HG02588 (cell line): Measurements from ENCODE around the gene CEP89.
"Not testable (repeated sequence)": the region's sequence is repeated elsewhere in the genome, so short reads cannot be mapped to it uniquely, and the experiment has no call there.

Source experiments
- ATAC-seq: cut with Tn5 transposase; IDR thresholded peaks from one replicate; pipeline ENCODE4 v1.9.1; 2021; ENCODE audit warnings: mild to moderate bottlenecking, moderate library complexity; ENCODE audit not compliant: unreplicated experiment

CEP89 gene

DNA sequence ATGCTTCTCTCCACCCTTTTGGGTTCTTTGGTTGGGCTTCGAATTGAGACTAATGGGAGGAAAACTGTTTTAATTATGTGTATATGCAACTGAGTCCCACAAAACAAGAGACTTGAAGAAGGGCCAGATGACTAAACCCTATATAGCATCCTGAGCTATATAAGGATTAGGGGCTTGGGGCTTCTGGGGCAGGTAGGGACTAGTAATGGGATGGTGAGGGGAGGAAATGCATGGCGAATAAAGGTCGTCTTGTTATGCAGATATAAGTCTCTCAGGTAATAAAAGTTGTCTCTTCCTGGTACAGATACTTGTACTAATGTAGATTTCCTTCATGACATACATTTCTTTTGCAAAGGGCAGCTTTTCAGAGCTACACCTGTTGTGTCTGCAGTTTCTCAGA lies 99.4 kb downstream of the CEP89 start:
- ATAC-seq: no peak

DNA sequence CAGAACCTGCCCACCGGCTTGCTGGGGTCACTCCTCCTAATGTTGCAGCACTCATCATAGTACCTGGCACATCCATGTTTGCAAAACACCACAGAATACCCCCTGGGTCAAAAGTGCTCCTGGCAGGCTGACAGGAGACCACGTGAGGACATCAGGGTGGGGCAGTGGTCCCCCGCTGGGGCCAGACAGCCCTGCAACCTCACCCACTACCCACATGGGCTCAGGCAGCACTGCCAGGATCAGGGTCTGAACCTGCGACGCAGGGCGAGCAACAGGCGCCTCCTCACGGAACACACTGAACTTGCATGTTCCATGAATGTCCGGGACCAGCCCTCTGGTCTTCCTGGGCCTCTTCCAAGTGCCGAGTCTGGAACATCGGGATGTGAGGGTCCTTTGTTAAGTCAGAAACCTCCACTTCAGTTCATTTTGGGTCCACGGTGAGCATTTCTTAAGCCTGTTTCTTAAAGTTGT lies 100.7 kb downstream of the CEP89 start:
- no peak for ATAC-seq

GRCh38 chr19:32869966-32870573 lies 101.7 kb downstream of the CEP89 start:
- ATAC-seq: no peak

GRCh38 chr19:32869369-32869965 lies 102.3 kb downstream of the CEP89 start, which contains the start of gene SLC7A9:
Gene SLC7A9, minus strand, starts transcription at chr19:32869767. Its CDS starts 1,233 bp downstream, at chr19:32868534.
- no peak for ATAC-seq

DNA sequence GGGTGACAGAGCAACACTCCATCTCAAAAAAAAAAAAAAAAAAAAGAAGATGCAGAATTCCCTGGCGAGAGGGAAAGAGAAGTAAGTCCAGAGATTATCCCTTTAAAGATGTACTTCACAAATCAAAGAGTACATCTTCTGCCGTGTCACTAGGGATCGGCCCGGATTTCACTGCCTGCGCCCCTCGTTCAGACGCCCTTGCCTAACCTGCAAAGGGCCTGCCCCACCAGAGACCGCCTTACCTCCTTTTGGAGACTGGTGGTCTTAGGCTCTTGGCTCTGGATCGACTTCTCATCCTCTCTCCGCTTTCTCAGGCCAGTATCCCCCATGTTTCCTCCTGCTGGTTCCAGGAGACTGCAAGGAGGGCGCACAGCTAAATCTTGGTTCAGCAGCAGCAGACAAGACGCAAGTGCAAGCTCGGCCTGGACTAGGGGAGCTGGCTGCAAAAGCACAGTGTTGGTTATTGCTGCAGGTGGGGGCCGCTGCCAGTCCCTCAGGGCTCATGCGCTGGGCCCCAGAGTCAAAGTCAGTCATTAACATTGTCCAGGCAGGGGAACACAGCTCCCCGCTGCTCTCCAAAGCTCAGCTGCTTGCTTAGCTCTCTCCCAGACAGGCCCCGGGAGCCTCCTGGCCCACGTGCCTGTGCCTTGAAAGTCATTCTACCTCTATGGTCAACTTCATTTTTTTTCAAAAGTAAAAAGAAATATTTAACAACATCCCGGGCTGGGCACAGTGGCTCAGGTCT lies 103.4 kb downstream of the CEP89 start:
- ATAC-seq: no peak

DNA sequence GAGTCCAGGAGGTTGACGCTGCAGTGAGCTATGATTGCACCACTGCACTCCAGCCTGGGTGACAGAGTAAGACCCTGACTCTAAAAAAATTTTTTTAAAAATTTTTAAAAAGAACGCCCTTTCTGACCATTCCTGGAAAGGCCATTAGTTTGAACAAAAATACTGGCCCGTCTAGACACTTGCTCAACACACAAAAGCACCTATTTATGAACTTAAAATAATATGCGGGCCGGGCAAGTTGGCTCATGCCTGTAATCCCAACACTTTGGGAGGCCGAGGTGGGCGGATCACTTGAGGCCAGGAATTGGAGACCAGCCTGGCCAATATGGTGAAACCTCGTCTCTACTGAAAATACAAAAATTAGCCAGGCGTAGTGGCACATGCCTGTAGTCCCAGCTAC lies 104.3 kb downstream of the CEP89 start:
- not testable (repeated sequence) for ATAC-seq

DNA sequence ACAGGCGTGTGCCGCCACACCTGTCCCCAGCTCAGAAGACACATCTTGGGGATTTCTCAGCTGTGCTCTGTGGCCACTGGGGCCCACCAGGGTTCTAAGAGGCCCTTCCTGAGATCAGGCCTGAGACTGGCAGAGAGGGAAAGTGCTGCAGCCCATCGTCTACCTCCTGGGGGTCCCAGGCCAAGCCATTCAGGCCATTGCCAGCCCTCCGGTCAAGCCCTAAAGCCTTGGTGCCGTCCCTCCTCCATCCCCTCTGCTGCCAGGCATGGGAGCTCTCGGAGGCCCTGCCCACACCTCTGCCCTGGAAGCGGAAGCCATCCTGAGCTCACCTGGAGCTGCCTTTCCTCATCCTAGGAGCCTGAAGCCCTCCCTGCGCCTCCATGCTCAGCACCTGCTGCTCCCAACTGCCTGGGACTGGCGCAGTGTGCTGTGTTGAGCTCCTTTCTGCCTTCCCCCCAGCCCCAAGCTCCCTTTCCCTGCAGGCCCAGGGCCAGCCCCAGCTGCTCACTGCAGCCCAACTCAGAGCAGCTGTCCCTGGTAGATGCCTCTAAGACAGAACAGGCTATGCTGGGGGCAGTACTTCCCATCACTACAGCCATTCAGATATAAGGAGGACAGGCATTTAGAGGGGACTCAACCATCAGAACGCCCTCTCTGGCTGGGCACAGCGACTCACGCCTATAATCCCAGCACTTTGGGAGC lies 105.0 kb downstream of the CEP89 start:
- ATAC-seq: no peak

DNA sequence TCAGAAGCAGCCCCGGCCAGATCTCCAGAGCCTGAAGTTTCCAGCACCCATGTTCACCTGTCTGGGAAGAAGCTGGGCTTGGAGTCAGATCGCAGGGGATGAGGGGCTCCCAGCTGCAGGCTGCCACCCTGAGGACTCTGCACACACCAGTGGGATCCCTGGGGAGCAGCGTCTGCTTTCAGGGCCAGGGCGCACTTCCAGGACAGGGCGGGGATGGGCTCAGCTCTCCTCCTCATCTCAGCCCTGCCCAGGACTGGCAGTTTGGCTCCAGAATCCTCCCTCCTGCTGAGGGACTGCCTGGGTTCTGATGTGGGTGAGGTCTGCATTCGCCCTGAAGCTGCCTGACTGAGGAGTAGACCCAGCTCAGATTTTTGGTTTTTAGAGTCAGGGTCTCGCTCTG lies 105.7 kb downstream of the CEP89 start:
- no peak for ATAC-seq

DNA sequence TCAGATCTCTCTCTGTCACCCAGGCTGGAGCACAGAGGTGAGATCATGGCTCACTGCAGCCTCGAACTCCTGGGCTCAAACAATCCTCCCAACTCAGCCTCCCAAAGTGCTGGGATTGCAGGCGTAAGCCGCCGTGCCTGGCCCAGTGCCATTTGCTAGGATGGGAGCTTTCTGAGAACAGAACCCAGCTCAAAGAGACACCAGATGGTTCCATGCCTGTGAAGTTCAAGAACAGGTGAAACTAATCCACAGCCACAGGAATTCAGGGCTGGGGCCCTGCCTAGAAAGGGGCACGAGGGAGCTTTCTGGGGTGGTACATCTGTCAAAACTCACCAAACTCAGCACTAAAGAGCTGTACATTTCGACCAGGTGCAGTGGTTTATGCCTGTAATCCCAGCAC lies 106.4 kb downstream of the CEP89 start:
- no peak for ATAC-seq

DNA sequence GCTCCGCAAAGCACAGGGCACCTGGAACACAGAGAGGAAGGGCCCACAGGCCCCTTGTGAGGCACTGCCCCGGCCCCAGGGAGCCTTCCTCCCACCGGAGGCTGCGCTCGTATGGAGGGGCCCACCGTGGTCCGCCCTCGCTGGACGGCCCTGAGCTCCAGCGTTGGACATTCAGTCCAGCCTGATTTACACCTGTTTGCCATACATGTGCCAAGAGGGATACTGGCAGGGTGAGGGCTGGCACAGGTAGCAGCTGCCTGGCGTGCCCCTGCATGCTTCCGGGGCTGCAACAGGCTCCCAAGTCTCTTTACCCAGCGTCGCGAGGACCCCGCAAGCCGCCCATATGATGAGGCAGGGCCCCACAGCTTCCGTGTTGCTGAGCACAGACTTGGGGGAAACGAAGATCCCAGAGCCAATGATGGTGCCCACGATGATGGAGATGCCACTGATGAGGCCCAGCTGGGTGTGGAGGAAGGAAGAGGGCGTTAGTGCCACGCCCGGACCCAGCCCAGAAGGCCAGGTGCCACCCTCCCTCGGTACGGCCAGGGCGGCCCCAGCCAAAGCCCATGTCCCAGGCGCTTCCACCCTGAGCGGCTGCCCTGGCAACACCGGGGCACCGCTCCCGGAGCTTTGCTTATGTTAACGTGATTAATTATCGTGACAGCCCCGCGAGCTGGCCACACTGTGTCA lies 107.3 kb downstream of the CEP89 start:
- no peak for ATAC-seq

DNA sequence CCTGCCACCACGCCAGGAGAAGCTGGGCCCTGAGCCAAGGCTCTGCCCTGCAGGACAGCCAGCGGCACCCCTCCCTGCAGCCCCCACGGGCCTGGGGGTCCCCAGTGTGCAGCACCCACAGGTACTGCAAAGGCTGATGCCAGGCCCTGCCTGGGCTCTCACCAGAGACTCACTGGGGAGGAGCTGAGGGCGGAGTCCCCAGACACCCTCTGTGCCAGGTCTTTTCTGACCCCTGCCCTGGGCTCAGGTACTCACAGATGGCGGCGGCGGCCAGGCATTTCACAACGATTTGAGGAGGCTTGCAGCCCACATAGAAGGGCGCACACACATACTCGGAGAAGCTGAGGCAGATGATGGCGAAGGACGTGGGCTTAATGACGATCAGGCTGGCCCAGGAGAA lies 107.9 kb downstream of the CEP89 start:
- no peak for ATAC-seq

DNA sequence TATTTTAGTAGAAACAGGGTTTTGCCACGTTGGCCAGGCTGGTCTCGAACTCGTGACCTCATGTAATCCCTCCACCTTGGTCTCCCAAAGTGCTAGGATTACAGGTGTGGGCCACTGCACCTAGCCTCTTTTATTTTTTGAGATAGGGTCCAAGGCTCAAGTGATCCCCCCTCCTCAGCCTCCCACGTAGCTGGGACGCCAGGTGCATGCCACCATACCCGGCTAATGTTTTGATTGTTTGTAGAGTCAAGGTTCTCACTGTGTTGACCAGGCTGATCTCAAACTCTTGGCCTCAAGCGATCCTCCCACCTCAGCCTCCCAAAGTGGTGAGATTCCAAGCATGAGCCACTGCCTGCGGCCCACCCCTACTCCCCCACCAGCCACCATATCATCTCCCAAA lies 108.5 kb downstream of the CEP89 start:
- no peak for ATAC-seq

DNA sequence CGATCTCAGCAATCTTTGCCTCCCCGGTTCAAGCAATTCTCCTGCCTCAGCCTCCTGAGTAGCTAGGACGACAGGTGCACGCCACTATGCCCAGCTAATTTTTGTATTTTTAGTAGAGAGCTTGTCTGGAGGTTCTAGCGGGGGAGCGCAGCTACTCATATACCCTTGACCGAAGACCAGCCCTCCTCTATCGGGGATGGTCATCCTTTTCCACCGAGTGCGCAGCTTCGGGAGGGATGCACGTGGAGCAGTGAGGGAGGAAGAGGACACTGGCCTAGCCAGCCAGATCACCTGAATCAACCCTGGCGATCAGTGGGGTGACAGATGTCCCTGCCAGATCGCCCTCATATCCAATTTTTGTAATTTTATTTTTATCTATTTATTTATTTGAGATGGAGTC lies 109.0 kb downstream of the CEP89 start:
- ATAC-seq: no peak

DNA sequence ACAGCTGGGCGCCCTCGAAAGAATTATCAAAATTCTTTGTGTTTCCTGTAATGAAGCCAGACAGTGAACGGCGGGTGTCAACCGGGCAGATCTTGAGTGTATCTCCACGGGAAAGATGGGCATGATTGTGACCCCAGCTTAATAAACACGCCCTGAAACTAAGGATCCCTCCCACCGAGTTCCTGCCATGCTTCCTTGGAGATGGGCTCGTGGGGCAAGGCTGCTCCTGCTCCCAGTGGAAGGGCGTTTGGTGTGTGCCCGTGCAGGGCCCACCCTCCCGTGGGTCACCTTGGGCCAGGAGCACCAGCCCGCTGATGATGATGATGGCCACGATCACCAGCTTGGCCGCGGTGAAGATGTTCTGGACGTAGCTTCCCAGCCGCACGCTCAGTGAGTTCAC lies 109.6 kb downstream of the CEP89 start:
- no peak for ATAC-seq

DNA sequence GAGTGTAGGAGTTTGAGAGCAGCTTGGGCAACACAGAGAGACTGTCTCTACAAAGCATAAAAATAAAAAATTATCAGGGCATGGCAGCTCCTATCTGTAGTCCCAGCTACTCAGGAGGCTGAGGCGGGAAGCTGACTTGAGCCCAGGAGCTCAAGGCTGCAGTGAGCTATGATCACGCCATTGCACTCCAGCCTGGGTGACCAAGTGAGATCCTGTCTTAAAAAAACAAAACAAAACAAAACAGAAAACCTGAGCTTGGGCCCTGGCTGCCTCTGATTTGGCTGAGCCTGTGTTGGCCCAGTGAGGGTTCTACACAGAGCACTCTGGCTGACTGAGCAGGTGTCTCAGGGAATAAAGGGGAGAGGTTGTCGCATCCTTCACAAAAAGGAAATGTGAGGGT lies 110.2 kb downstream of the CEP89 start:
- ATAC-seq: no peak

DNA sequence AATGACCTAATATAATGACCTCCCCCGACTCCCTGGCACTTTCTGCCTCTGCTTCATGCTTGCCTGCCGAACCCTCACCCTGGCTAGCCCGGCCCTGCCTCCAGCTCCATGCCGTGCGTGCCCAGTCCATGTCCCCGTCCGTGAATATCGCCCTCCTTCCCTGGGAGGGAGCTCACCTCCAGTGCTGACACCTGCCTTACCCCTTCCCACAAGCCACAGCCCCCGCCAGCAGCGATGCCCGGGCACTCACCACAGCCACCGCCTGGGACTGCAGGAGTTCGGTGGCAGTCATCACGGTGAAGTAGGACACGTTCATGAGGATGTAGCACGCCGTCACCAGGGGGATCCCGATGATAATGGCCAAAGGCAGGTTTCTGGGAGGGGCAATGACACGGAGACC lies 112.2 kb downstream of the CEP89 start:
- ATAC-seq: no peak

- no peak for ATAC-seq
Measured at GRCh38 chr19:32858559-32858958, 113.2 kb downstream of the CEP89 start.

GRCh38 chr19:32858155-32858554 lies 113.6 kb downstream of the CEP89 start:
- ATAC-seq: no peak

GRCh38 chr19:32857584-32857983 lies 114.2 kb downstream of the CEP89 start:
- ATAC-seq: no peak

- not testable (repeated sequence) for ATAC-seq
Measured at GRCh38 chr19:32856818-32857217, 114.9 kb downstream of the CEP89 start.

- ATAC-seq: no peak
Measured at GRCh38 chr19:32852216-32852615, 119.5 kb downstream of the CEP89 start.
